ENCODE results near the gene ARMC7. TPM values are rescaled to one million over a fixed set of nuclear protein-coding genes. Genes with fewer than 3 reads are reported as not detected.
"Not testable (repeated sequence)": the region's sequence is repeated elsewhere in the genome, so short reads cannot be mapped to it uniquely, and the experiment has no call there.

ARMC7 gene
- 3.0 TPM for total RNA-seq

DNA sequence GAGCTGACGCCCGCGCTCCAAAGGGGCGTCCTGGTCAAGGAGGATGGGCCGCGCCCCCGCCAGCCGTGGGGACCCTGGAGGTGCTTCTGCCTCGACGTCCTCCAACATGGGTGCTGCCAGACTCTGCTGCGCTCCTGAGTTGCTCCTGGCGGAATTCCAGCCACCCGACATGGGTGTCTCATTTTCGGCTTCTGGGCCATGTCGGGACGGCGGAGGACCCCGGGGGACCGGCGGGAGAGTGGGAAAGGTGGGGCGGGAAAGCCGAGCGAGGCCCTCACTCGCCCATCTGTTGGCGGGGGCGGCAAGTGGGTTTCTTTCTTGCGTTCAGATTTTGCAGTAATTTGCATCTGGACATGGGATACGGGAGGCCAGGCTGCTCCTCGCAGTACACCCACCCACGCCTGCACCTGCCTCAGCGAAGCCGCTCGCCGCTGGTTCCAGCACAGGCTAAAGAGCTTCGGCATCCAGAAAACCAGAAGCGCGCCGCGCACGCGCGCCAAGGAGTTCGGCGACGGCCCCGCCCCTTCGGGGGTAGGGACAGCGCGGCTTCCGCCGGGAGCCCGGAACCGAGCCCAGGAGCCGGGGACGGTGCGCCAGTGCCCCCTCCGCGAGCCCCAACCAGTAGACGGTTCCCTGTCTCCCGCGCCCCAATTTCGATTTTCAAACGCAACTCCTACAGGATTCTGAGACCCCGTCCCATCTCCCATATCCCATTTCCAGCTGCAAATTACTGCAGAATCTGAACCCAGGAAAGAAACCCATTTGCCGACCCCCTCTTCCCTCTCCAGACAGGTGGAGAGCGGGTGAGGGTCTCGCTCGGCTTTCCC lies at the start of gene ARMC7:
Gene ARMC7 (plus strand): TSS at position 563 of the 827 bp plus-strand sequence. CDS start 320 bp downstream, outside the sequence.
- peak; percentile 88 for DNase-seq

DNA sequence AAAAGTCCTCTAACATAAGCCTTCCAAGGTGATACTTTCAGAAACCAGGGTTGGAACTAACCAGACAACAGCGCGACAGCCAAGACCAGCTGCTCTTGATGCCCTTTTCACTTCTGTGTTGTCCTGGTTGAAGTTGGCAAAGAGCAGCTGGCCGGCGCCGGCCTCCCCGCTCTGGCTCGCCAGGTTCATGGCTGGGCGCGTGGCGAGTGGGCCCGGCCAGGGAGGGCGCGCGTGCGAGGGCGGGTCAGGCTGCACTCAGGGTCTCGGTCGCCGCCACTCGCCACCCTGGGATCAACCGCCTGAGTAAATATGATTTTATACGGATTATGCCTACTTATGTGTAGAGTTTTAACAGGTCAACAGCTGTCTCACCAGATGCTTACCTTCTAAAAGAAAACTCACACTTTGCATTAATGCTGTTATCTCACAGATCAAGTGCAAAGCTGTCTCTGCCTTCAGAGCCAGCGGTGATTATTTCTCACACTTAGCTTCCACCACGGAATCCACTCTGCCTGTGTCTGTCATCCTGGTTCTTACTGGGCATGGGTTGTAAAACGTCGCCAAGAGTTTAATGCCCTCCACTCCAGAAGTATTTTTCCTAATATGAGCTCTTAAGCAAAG lies 49.2 kb upstream of the ARMC7 start:
- DNase-seq, result no peak

DNA sequence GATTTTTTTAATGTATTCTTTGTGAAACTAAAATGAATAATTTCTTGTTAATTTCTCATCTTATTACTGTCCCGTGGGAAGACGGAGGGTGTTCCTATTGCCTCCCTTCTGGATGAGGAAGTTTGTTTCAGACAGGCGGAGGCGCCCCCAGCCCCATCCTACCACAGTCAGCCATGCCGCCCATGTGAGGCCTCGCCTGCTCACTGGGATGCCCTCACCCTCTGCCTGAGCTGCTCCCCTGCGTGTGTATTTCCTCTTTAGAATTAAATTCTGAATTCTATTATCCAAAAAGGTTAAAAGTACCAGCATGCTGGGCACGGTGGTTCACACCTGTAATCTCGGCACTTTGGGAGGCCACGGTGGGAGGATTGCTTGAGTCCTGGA lies 48.7 kb upstream of the ARMC7 start:
- no peak for DNase-seq

DNA sequence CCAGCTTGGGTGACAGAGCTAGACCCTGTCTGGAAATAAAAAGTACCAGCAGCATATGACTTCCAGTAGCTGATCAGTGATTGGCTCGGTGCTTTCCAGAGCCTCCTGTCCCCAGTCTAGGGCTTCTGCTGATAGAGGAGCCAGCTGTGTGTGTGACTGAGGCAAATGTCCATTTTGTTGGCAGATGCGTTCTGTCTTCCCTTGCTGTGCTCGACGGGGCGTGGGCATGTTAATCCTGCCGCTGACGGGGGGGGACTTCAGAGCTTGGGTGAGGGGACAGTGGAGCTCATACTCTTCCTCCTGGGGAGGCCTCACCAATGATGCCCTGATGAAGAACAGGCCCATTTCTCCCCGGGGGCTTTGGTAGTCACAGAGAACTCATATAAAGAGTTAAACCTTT lies 48.2 kb upstream of the ARMC7 start:
- DNase-seq, result no peak

DNA sequence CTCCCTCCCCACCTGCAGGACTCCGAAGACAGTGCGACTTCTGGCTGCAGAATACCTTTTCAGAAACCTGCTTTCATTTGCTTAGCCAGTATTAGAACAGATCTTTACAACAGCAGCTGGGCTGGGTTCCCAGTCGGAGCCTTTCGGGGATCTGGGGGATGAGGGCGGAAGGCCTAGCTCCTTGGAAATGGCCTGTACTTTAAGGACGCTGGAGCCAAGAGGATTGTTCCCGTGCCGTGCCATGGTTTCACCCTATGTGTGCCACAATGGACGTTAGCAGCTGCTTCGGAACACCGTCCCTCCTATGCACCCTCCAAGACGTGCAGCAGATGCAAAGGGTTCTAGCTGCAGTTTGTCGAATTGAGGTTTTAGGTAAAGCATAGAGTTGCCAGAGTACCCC lies 46.6 kb upstream of the ARMC7 start:
- no peak for DNase-seq

DNA sequence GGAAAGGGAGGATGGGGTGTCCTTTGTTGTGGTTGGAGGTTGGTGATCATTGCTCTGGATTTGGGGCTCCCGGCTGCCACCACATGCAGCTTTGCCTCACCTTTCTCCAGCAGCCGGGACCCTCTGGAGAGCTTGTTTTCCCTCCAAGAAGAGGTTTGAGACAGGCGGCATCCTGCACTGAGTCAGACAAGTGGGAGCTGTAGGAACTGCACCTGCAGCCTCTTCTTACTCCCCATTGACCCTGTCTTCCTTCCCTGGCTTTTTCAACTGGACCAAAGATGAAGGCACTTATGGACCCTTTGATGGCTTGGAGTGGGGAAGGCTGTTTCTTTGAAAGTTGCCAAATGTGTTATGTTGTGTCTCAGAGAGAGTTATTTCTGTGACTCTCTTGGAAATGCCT lies 46.1 kb upstream of the ARMC7 start:
- no peak for DNase-seq

DNA sequence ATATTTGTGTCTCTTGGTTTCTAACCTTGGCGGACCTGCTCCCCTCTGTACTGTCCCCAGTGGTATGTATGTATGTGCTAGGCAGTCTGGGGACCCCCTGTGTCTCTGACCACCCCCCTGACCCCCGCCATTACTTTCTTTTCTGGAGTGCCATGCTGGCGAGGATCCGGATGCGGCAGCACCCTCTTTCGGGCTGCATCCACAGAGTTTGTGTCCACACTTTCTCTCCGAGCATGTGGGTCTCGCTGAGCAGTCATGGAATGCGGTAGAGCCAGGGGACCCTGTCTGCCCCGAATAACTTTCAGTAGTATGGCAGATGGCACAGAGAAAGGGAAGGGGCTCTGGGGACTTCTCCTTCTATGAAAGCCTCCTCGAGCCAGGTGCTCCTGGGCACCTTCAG lies 45.7 kb upstream of the ARMC7 start:
- DNase-seq, result no peak

DNA sequence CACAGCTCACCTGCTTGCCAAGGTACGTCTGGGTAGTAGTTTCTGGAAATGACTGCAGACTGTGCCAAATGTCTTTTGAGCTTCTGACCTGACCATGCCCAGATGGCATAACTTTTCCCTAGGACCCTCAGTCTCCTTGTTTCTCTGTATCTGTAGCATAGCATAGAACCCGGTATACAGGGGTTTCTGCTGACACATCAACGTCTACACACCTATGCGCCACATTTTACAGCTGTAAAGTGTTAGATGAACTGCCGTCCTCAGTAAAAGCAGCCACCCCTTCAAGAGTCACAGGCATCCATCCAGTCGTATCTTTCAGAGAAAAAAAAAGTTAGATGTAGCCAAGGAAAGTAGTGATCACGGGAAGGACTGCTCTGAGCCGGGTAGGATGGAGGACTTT lies 45.3 kb upstream of the ARMC7 start:
- DNase-seq, result no peak

DNA sequence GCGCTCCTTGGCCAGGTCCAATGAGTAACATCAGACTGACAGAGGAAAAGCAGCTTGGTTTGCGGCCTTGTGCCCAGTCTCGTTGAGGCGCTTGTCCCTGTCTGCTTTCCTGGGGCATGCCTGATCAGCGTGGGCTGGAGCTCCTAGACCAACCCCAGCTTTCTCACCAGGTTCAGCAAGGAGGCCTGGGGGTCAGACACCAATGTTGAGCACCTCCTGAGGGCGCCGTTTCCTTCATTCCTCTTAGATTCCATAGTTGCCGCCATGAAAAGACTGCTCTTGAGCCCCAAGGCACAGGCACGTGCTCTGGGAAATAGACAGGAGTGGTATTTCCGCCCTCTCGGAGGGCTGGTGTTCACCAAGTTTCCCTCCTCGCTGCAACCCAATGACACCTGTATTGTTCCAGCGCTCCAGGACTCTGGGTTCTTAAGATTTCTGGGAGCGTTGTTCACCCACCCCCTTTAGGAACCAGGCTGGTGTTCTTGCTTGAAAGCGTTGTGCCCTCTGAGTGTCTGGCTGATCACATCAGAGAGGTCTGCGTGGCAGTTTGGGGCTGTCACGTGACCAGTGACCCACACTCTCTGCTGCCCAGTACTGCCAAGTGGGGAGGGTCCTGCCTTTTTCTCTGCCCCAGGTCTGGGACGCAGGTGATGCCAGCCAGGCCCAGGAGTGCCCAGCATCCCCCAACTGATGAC lies 44.8 kb upstream of the ARMC7 start:
- DNase-seq, result no peak

DNA sequence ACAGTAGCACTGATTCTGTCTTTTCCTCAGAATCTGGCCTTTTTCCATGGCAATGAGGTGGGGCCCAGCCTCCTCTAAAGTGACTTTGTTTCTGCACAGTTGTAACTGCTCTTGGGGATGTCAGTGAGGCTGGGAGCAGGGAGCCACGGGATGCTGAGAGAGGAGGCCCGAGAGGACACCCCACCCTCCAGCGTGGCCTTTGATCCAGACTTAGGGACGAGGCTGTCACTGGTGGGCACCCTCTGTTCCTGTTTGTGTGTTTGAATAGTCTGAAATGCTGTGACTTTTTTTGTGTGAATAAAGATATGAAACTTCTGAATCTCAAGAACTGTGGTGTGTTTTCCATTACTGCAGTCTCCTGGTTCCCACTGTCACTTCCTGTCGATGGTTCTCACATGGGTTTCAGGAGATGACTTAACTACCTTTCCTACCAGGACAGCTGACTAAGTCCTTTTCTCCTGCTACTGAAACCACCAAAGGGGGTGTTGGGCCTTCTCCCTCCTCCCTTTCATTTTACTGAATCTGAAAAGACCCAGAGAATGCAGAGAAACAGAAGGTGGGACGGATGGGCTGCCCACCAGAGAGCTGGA lies 44.1 kb upstream of the ARMC7 start:
- no peak for DNase-seq

DNA sequence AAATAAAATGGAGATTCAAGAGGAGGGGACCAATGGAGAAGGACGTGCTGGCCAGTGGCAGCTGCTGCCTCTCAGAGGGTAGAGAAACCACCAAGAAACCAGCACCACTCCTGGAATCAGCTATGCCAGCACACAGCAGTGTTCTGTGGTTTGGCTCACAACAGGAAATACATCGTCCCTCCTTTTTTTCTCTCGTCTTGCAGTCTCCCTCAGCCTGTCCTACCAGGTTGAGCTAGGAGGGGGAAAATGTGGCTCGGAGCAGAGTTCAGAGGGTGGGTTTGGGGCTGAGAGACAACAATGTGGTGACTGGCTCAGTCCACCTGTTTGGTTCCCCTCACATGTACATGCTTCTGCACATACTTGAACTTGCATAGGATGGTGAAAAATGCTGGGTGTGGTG lies 41.9 kb upstream of the ARMC7 start:
- DNase-seq, result no peak

DNA sequence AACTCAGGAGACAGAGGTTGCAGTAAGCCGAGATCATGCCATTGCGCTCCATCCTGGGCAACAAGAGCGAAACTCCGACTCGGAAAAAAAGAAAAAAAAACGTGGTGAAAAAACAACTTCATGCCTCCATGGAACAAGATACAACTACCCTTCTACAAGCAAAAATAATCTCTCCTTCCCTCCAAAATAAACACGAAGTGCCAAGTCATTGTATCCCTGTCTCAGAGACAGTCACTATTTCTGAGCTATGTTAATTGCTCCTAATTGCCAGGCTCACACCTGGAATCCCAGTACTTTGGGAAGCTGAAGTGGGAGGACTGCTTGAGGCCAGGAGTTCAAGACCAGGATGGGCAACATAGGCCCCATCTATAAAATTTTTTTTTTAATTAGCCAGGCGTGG lies 41.0 kb upstream of the ARMC7 start:
- no peak for DNase-seq

DNA sequence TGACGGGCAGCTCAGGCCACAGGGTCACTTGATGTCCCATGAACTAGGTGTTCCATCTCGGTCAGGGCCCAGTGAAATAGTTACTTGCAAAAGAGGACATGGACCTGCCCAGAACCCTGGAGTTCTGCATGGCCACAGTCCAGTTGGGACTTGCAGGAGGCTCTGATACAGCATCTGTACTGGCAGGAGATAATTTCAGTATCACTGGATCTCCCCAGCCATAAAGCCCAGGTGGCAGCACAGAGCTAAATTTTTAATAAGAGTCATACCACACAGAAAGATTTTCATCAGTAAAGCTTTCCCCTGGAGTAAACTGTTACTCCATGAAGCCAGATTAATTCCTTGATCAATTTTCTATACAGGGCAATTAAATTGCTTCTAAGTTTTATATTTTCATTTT lies 40.0 kb upstream of the ARMC7 start:
- no peak for DNase-seq

DNA sequence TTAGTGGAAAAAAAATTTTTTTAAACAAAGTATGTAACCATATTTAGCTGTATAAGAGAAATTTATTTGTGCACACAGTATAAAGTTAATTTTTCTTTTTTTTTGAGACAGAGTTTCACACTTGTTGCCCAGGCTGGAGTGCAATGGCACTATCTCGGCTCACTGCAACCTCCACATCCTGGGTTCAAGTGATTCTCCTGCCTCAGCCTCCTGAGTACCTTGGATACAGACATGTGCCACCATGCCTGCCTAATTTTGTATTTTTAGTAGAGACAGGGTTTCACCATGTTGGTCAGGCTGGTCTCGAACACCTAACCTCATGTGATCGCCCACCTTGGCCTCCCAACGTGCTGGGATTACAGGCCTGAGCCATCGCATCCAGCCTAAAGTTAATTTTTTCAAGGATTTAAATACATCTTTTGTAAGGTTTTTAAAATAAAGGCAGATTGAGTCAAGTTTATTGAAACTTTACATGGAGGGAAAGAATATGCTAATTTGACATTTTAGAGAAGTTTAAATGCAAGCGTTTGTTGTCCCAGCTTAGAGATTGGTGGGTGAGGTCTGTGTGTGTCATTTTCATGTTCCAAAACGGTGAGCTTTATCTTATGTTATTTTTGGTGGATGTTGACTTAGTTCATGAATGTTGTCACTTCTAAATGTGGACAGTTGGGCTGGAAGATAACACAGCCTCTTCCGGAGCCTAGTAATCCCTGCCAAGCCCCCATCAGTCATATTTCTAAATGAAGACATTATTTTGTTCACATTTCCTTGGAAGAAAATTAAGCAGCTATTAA lies 38.1 kb upstream of the ARMC7 start:
- DNase-seq, result not testable (repeated sequence)

DNA sequence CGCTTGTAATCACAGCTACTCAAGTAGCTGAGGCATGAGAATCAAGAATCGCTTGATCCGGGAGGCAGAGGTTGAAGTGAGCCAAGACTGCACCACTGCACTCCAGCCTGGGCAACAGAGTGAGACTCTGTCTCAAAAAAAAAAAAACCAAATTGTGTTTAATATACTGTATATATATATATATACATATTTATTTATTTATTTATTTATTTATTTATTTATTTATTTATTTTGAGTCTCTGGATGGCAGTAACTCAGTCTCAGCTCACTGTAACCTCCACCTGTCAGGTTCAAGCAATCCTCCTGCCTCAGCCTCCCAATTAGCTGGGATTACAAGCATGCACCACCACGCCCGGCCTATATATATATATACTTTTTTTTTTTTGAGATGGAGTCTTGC lies 36.9 kb upstream of the ARMC7 start:
- DNase-seq, result not testable (repeated sequence)

DNA sequence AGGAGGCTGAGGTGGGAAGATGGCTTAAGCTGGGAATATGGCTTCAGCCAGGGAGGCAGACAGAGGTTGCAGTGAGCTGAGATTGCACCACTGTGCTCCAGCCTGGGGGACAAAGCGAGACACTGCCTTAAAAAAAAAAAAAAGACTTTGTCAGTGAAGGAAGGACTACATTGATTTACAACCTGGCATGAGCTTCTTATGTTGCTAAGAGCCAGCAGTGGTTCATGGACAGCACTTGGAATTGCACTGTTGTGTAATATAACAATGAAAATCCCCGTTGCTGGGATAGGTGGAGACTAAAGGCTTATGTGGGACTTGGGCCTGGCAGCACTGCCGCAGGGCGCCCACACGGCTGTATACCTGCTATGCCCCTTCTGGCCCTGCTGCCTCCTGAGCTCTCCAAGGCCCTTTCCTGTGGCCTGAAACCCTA lies 36.1 kb upstream of the ARMC7 start:
- DNase-seq, result no peak

DNA sequence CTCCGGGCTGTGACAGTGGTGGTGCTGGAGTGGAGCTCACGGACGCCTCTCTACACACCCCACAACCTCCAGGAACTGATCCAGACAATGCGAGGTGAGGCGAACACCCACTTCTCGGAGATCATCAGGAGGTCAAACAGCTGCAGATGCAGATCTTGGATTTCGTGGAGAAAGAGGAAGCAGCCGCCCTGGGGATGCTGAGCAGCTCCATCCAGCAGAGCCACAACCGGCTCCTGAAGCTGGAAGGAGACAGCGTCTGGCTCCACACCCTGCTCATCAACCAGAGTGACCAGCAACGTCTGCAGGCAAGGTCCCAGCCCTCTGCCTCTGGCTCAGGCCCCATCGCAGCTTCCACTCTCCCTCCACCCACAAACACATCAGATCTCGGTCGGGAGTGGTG lies 35.2 kb upstream of the ARMC7 start:
- DNase-seq, result no peak

DNA sequence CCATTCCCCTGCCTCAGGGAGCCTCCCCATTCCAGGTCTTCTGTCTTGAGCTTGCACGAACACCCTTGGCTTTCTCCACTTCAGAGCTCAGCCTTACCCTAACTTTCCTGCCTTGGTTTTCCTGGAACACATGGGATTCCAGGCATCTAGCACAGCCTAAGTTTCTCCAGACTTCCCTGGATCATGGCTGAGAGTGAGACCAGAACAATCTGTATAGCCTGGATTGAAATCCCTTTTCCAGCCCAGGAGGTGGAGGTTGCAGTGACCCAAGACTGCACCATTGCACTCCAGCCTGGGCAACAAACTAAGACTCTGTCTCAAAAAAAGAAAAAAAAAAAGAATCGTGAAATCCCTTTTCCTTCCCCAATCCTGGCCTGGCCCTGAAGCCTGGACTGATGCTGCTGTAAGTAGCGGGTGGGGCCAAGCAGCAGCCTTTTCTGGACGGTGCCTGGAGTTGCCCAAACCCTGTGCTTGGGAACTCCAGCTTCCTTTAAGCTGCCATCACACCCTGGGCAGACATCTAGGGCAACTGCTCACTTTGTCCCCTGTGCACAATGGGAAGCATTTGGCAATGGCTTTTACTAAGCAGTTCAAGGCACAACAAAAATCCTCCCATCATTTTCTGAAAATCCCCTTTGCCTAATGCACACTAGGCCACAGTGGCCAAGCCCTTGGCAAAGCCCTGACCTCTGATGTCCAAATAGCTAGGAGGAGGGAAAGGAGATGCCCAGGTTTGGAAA lies 34.0 kb upstream of the ARMC7 start:
- no peak for DNase-seq

DNA sequence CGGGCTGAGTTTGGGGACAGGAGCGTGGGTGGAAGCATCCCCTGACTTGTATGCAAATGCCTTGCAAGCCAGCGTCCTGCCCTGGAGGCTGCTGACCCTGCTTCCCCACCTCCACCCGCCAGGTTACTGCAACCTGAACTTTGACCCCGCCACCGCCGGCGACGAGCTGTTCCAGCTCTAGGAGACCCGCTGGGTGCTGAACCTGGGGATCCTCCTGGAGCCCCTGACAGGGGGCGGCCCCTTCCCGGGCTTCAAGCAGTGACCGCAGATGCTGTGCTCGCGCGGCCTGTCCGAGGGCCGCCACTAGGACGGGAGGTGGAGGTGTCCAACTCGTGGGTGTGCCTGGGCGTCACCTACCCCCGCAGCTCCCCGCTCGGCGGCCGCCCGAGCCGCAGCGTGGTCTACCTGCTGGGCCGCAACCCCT lies 32.7 kb upstream of the ARMC7 start:
- no peak for DNase-seq

DNA sequence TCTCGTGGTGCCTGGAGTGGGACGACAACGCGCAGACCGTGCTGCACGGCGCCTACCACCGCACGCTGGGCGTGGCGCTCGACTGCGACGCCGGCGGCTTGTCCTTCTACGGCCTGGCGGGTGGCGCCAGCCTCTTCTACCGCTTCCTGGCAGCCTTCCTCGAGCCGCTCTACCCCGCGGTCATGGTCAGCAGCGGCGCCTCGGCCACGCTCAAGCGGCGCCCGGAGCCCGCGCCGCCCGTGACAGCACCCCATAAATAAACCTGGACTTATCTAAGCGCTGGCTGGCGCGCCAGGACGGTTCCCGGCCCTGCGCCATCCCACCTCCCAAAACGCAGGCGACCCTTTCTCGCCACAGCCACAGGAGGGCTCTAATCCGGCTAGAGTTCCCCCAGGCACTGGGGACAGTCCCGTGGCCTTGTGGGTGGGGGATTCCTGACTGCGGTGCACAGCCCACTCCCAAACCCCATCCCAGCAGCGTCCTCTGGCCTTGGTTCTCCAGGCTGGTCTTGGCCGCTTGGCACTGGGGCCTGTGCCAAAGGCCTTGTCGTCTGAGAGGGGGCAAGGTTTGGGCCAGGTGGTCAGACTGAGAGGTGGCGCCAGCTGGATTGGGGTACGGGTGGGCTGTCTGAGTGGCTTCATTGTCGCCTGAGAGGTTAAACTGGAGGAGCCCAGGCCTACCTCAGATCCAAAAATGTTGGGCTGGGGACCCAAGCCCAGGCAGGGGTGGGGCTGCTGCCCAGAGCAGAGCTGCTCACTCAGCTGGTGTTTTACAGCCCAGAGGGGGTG lies 32.1 kb upstream of the ARMC7 start:
- DNase-seq, result peak; percentile 50

Measured in occipital lobe (tissue), 2 donors.